GM12875 (cell line): ENCODE results near the gene ADAMTSL3.

Experiments
- H3K4me3 ChIP-seq: one replicate; pipeline ENCODE4 v1.5.1; 2011; ENCODE audit warnings: low read depth, low read length, control low read depth
- TF ChIP-seq, protein P1 (sequence below): IDR thresholded peaks from 2 replicates; pipeline ENCODE4 v1.5.1; 2011; ENCODE audit warnings: low read depth, mild to moderate bottlenecking, control low read depth, inconsistent platforms, low read length, moderate library complexity, borderline replicate concordance; ENCODE audit not compliant: insufficient read depth

Gene ADAMTSL3

DNA sequence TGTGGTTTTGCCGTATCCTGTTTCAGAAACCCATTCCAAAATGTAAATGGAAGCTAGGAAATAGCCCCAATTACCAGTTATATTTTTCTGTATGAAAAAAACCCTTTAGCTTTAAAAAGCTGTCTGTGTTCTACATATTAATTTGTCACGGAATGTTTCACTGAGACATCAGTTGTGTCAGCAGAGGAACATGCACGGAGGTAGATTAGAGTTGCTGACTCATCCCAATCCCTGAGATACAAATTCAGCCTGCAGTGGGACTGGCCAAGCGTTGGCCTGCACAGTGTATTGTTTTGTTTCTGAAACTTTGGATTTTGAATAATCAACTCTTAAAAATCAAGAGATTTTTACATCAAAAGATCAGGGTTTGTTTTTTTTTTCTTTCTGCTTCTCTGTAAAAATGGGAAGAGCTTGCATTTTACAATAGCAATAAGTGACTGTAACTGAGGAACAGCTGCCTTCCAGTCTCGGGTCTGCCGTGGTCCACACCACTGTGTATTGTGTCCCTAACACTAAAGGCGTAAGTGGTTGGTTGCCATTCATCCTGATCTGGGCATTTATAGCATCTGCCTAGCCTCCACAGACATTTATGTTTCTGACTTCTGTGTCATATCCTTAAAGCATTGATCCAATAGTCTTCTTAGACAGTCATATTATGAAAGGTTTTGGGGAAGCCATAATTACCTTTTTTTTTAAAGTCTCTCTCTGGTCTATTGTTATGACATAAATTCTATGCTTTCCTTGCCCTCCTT, 218.1 kb downstream of the ADAMTSL3 start:
- TF ChIP-seq, protein P1, sequence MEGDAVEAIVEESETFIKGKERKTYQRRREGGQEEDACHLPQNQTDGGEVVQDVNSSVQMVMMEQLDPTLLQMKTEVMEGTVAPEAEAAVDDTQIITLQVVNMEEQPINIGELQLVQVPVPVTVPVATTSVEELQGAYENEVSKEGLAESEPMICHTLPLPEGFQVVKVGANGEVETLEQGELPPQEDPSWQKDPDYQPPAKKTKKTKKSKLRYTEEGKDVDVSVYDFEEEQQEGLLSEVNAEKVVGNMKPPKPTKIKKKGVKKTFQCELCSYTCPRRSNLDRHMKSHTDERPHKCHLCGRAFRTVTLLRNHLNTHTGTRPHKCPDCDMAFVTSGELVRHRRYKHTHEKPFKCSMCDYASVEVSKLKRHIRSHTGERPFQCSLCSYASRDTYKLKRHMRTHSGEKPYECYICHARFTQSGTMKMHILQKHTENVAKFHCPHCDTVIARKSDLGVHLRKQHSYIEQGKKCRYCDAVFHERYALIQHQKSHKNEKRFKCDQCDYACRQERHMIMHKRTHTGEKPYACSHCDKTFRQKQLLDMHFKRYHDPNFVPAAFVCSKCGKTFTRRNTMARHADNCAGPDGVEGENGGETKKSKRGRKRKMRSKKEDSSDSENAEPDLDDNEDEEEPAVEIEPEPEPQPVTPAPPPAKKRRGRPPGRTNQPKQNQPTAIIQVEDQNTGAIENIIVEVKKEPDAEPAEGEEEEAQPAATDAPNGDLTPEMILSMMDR, result no peak
- H3K4me3 ChIP-seq, result no peak overlapping the region

DNA sequence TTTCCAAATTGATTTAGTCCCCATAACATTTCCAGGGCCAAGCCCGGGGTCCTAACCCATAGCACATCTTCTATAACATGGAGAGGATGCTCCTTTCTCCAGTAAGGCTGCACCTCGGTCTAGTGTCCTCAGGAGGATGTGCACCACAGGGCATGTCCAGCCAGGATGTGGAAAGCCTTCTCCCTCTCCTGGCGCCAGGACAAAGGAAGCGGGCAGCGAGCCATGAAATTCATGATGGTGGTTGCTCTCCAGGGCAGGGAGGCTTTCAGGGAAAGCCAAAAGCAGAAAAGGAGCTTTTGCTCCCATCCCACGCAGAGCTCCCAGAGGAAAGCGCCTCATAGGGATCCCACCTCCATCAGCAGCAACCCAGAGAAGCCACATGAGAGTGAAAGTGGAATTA, 220.0 kb downstream of the ADAMTSL3 start:
- H3K4me3 ChIP-seq, result no peak overlapping the region
- TF ChIP-seq, protein P1, result no peak

DNA sequence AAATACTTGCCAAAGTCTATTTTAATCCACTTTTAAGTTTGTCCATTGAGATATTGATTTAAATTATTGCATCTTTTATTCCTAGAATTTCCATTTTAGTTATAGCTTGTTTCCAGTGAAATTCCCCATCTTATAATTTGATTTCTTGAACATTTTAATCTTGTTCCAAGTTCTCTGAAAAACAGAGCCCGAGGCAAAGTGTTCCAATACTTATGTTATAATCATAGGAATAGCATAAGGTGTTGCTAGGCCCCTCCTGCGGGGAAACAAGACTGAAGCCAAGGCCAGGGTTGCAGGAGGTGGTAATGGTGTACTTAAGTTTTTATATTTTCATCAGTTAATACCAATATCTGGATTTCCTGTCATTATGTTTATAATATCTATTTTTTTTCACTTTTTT, 226.6 kb downstream of the ADAMTSL3 start:
- H3K4me3 ChIP-seq, result no peak overlapping the region
- TF ChIP-seq, protein P1, result no peak

DNA sequence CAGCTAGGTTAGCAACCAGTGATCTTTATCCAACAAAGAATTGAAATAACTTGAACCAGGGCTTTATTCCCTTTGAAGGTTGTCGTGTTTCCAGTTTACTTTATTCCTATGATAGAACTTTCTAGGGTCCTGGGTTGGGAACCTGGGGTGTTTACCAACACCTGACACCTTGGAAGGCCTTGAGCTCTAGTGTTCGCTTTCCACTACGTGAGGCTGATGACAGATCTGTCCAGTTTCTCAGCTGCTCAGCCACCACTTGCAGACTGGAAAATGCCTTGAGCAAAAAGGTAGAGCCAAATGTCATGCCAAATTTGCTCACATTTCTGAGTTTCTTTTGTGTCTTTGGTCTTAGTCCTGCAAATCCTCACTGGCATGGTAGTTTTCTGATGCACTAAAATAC, 227.2 kb downstream of the ADAMTSL3 start:
- no peak overlapping the region for H3K4me3 ChIP-seq
- TF ChIP-seq, protein P1, result no peak

DNA sequence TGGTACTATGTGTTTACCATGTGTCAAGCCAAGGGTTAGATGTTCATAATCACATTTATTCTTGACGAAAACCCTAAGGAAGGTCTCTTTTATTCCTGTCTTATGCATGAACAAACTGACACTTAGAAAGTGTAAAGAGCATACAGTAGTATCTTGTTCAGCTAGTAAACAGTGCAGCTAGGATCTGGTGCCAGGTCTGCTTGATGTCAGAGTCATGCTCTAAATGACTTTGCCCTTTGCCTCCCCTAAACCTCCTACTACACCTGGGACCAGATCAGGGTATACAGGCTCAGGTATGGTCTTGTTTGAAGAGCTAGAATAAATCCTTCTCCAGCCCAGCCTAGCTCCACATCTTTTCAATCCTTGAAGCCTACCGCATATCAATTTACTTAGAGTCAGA, 232.4 kb downstream of the ADAMTSL3 start:
- TF ChIP-seq, protein P1, result no peak
- H3K4me3 ChIP-seq, result no peak overlapping the region

DNA sequence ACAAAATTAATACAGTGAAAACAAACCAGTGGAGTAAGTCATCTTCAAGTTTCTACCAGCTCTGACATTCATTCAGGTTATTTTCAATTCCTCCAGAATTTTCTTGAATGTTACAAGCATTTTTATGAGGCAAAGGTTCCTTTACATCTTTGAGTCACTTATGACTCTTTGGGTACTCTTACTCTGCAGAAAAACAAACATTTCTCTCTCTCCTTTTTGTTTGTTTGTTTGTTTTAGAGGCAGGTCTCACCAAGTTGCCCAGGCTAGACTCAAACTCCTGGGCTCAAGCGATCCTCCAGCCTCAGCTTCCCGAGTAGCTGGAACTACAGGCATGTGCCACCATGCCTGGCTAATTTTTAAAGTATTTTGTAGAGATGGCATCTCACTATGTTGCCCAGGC, 233.5 kb downstream of the ADAMTSL3 start:
- TF ChIP-seq, protein P1, result no peak
- H3K4me3 ChIP-seq, result no peak overlapping the region

DNA sequence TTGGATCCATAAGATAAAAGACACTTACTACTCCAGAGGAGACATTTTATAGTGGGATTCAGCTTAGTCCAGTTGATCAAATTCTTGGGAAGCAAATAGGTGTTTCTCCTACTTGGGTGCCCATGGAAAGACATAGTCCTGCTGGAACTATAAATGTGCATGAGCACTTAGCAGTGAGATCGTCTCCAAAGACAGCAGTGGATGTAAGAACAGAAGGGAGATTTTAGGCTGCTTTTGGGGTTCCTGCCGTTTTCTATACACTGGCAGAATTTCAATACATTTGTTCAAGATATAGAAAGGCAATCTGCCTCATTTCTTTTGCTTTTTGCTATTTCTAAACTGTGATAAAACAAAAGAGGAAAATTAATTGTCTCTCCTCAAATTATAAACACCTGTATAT, 234.0 kb downstream of the ADAMTSL3 start:
- TF ChIP-seq, protein P1, result no peak
- no peak overlapping the region for H3K4me3 ChIP-seq
